ENCODE data around the gene UNC5A. TPM values are rescaled to one million over a fixed set of nuclear protein-coding genes. Genes with fewer than 3 reads are reported as not detected.
"Not testable (repeated sequence)": the region's sequence is repeated elsewhere in the genome, so short reads cannot be mapped to it uniquely, and the experiment has no call there.

UNC5A gene
- total and polyA plus RNA-seq, 12 donors, result 0.01 to 0.35 (median 0.08) TPM; not detected in 7

DNA sequence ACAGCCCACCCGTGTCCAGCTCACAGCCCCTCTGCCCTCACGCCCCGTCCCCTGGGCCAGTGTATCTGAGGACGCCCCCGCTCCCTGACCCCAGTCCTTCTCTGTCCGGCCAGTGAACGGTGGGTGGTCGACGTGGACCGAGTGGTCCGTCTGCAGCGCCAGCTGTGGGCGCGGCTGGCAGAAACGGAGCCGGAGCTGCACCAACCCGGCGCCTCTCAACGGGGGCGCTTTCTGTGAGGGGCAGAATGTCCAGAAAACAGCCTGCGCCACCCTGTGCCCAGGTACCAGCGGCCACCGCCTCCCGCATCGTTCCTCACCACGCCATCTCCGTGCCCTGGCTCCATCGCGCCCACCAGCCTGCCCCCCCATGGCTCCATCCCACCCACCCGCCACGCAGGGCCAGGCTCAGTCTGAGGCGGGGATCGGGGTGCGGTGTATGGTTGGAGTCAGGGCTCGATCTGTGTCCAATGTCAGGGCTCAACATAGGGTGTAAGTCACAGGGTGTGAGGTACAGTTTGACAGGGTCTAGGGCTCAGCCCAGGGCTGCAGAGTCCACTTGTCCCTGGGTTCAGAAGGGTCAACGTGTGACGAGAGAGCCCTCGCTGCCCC lies 59.2 kb downstream of the UNC5A start:
- H3K27me3 ChIP-seq, result peaks cover 0 to 69% (median 50%) of the 10 kb centered on the region in 7 donors
- no peak overlapping the region for H3K4me3 ChIP-seq
- 79% methylated on average over 38 of the region's 38 CpGs for WGBS, 2 donors
- H3K4me1 ChIP-seq, result no peaks in the 10 kb centered on the region
- DNase-seq (no peak), ATAC-seq (peak in 2 of 8 donors; percentile 8 to 29)
- intact Hi-C loops (cut with DNase I), result no loop called here
- TF ChIP-seq, protein P1, sequence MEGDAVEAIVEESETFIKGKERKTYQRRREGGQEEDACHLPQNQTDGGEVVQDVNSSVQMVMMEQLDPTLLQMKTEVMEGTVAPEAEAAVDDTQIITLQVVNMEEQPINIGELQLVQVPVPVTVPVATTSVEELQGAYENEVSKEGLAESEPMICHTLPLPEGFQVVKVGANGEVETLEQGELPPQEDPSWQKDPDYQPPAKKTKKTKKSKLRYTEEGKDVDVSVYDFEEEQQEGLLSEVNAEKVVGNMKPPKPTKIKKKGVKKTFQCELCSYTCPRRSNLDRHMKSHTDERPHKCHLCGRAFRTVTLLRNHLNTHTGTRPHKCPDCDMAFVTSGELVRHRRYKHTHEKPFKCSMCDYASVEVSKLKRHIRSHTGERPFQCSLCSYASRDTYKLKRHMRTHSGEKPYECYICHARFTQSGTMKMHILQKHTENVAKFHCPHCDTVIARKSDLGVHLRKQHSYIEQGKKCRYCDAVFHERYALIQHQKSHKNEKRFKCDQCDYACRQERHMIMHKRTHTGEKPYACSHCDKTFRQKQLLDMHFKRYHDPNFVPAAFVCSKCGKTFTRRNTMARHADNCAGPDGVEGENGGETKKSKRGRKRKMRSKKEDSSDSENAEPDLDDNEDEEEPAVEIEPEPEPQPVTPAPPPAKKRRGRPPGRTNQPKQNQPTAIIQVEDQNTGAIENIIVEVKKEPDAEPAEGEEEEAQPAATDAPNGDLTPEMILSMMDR (IDR thresholded peaks at IDR 0.05), result no peak
- H3K9me3 ChIP-seq, result no peaks in the 10 kb centered on the region
- no peak overlapping the region for H3K27ac ChIP-seq
- no peaks in the 10 kb centered on the region for H3K36me3 ChIP-seq

GRCh38 chr5:176870110-176870591 lies 59.8 kb downstream of the UNC5A start:
- TF ChIP-seq, protein P1 (IDR thresholded peaks at IDR 0.05), result peak in 7 of 9 donors; percentile 31 to 45 (median 35)
- ATAC-seq, result peak in 4 of 8 donors; percentile 33 to 74 (median 58)
- Histone ChIP-seq H3K27ac (no peak overlapping the region), H3K9me3 (no peaks in the 10 kb centered on the region), H3K27me3 (peaks cover 0 to 69% (median 50%) of the 10 kb centered on the region in 7 donors), H3K36me3 (no peaks in the 10 kb centered on the region), H3K4me3 (no peak overlapping the region), H3K4me1 (no peaks in the 10 kb centered on the region)
- 54 to 57% methylated on average over 17 of the region's 17 CpGs for WGBS, 2 donors
- peak in 1 of 2 donors; percentile 14 for DNase-seq
- intact Hi-C loops (cut with DNase I), result no loop called here

- intact Hi-C loops (cut with DNase I); DNase-seq; ATAC-seq; H3K36me3 ChIP-seq; H3K4me3 ChIP-seq; H3K4me1 ChIP-seq; H3K27ac ChIP-seq; H3K9me3 ChIP-seq: not testable (repeated sequence)
- H3K27me3 ChIP-seq, result peaks cover 0 to 69% (median 48%) of the 10 kb centered on the region in 7 donors
- 82 to 90% methylated on average over 10 of the region's 10 CpGs for WGBS, 2 donors
These were observed 60.3 kb downstream of the UNC5A start for GRCh38 chr5:176870644-176871043.

GRCh38 chr5:176872586-176872985 lies 62.2 kb downstream of the UNC5A start:
- WGBS, 2 donors, result 81 to 87% methylated on average over 2 of the region's 2 CpGs
- intact Hi-C loops (cut with DNase I); H3K36me3 ChIP-seq; H3K9me3 ChIP-seq; DNase-seq; H3K4me1 ChIP-seq; ATAC-seq; H3K4me3 ChIP-seq; H3K27ac ChIP-seq: not testable (repeated sequence)
- H3K27me3 ChIP-seq, result peaks cover 0 to 69% (median 48%) of the 10 kb centered on the region in 7 donors

GRCh38 chr5:176873011-176873410 lies 62.7 kb downstream of the UNC5A start:
- ATAC-seq; DNase-seq; H3K36me3 ChIP-seq; H3K4me3 ChIP-seq; H3K27ac ChIP-seq; intact Hi-C loops (cut with DNase I); H3K9me3 ChIP-seq; H3K4me1 ChIP-seq: not testable (repeated sequence)
- WGBS, 2 donors, result 72 to 80% methylated on average over 2 of the region's 2 CpGs
- H3K27me3 ChIP-seq, result peaks cover 0 to 69% (median 48%) of the 10 kb centered on the region in 7 donors

GRCh38 chr5:176873541-176874172 lies 63.3 kb downstream of the UNC5A start:
- TF ChIP-seq, protein P1 (IDR thresholded peaks at IDR 0.05), result no peak
- H3K9me3 ChIP-seq, result no peaks in the 10 kb centered on the region
- H3K27ac ChIP-seq, result no peak overlapping the region
- ATAC-seq, result no peak
- H3K4me1 ChIP-seq, result peaks cover 0 to 7% (median 0%) of the 10 kb centered on the region in 9 donors
- H3K4me3 ChIP-seq, result no peak overlapping the region
- intact Hi-C loops (cut with DNase I), result no loop called here
- no peaks in the 10 kb centered on the region for H3K36me3 ChIP-seq
- DNase-seq, result no peak
- H3K27me3 ChIP-seq, result peaks cover 0 to 69% (median 48%) of the 10 kb centered on the region in 7 donors
- 54 to 55% methylated on average over 16 of the region's 16 CpGs for WGBS, 2 donors
